Stomach (tissue), 4 donors: ENCODE results near the gene PYGO2.

Experiments
- CTCF ChIP-seq, 7 experiments: fragments of 450-650 bp in 4 of 7; fragments of 200-600 bp in 3 of 7; sonication (generic) in 3 of 7; IDR thresholded peaks; one replicate each; pipeline ENCODE4 v1.5.1; 2016 to 2019; ENCODE audit warnings: antibody characterized with exemption in 7 of 7, control low read depth in 2 of 7, mild to moderate bottlenecking in 1 of 7
- EP300 ChIP-seq: sonication (generic); formaldehyde crosslinking; IDR thresholded peaks from one replicate; pipeline ENCODE4 v1.6.1; 2017; ENCODE audit warnings: antibody characterized with exemption
- POLR2A ChIP-seq, 4 donors: fragments of 450-650 bp; IDR thresholded peaks; one replicate each; pipeline ENCODE4 v1.6.1; 2016; ENCODE audit warnings: antibody characterized with exemption in 4 of 4, control low read depth in 2 of 4, mild to moderate bottlenecking in 1 of 4, moderate library complexity in 1 of 4
- POLR2AphosphoS5 ChIP-seq, 3 donors: sonication (generic); formaldehyde crosslinking; IDR thresholded peaks; one replicate each; pipeline ENCODE4 v1.6.1; 2016; ENCODE audit warnings: antibody characterized with exemption in 3 of 3

GRCh38 chr1:154967331-154967950, 5.9 kb upstream of the PYGO2 start:
- TF ChIP-seq CTCF (IDR thresholded peaks at IDR 0.05) (no peak), POLR2AphosphoS5 (IDR thresholded peaks at IDR 0.05) (no peak), EP300 (no peak), POLR2A (IDR thresholded peaks at IDR 0.05) (no peak)
